C4-2B (cell line): ENCODE measurements around the gene LIMS1.

ENCODE experiments used
- ZFX ChIP-seq: fragments of 450-650 bp; IDR thresholded peaks from 2 replicates; pipeline ENCODE4 v1.6.1; 2017
- TF ChIP-seq, protein P1 (sequence below): fragments of 450-650 bp; conservative IDR thresholded peaks from 2 replicates; pipeline ENCODE4 v1.5.1; 2017; ENCODE audit warnings: mild to moderate bottlenecking

DNA sequence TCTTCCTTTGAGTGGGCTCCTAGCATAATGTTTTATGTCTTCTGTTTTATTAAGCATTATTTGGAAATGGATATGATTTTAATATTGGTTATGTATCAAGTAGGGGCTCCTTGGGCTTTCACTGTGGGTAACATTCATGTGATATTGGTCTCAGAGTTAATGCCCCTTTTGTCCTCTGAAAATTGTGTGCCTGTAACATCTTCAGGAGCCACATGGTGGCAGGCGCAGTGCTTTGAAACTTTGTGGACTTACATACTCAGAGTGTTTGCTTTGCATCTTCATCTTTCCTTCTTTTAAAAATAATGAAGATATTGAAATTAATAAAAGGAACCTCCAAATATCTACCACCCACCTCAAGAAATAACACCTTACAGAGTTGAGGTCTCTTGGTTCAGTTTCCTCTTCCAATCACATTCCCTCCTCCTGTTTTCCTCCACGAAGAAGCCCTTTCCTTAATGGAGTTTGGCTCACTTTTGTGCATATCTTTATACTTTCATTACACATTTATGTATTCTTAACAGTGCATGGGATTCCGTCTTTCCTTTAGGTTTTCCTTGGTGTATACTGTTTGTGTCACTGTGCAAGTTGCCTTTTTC, 73.5 kb downstream of the LIMS1 start:
- TF ChIP-seq, protein P1, sequence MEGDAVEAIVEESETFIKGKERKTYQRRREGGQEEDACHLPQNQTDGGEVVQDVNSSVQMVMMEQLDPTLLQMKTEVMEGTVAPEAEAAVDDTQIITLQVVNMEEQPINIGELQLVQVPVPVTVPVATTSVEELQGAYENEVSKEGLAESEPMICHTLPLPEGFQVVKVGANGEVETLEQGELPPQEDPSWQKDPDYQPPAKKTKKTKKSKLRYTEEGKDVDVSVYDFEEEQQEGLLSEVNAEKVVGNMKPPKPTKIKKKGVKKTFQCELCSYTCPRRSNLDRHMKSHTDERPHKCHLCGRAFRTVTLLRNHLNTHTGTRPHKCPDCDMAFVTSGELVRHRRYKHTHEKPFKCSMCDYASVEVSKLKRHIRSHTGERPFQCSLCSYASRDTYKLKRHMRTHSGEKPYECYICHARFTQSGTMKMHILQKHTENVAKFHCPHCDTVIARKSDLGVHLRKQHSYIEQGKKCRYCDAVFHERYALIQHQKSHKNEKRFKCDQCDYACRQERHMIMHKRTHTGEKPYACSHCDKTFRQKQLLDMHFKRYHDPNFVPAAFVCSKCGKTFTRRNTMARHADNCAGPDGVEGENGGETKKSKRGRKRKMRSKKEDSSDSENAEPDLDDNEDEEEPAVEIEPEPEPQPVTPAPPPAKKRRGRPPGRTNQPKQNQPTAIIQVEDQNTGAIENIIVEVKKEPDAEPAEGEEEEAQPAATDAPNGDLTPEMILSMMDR, result peak; percentile 81
- TF ChIP-seq ZFX, result no peak
